HG03175 (cell line): ENCODE measurements around the gene RNF225.
A peak's percentile ranks its signal among the peaks of the same experiment; 100 is the strongest.

ENCODE experiments used
- ATAC-seq: cut with Tn5 transposase; IDR thresholded peaks from one replicate; pipeline ENCODE4 v1.9.1; 2021; ENCODE audit warnings: mild to moderate bottlenecking, moderate library complexity; ENCODE audit not compliant: unreplicated experiment

RNF225 gene

DNA sequence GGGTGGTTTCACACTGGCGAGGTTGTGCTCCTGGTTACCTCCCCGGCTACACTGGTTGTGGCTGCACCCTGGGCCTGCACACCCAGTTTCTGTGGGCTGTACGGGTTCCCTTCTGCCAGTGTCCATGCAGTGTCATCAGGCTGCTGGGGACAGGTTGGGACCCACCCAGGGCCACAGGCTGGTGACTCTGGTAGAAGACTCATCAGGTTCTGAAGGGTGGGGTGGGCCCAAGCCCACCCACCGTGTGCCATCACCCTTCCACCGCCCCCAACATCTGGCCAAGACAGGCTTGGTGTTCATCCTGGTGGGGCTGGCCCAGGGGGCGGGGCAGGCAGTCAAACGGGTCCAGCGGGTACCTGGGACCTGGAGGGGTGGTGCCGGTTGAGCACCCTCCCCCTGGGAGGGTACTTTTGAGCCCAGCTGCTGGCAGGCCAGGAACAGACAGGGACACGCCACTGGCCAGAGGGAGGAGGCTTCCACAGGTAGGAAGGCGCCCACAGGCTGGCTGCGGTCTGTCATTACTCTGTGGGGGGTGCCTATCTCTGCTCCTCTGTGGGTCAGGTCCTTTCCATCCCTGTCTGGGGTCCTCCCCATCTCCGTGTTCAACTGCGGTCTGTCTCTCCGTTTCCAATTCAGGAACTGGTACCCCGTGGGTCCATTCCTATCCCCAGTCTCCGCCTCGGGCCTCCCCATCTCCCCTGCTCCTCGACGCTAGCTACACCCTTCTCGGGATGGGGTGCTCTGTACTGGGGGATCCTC, at the start of gene RNF225:
Gene RNF225, plus strand, starts transcription at position 437 of the 759 bp plus-strand sequence. CDS start 434 bp downstream, outside the sequence.
- ATAC-seq = no peak

DNA sequence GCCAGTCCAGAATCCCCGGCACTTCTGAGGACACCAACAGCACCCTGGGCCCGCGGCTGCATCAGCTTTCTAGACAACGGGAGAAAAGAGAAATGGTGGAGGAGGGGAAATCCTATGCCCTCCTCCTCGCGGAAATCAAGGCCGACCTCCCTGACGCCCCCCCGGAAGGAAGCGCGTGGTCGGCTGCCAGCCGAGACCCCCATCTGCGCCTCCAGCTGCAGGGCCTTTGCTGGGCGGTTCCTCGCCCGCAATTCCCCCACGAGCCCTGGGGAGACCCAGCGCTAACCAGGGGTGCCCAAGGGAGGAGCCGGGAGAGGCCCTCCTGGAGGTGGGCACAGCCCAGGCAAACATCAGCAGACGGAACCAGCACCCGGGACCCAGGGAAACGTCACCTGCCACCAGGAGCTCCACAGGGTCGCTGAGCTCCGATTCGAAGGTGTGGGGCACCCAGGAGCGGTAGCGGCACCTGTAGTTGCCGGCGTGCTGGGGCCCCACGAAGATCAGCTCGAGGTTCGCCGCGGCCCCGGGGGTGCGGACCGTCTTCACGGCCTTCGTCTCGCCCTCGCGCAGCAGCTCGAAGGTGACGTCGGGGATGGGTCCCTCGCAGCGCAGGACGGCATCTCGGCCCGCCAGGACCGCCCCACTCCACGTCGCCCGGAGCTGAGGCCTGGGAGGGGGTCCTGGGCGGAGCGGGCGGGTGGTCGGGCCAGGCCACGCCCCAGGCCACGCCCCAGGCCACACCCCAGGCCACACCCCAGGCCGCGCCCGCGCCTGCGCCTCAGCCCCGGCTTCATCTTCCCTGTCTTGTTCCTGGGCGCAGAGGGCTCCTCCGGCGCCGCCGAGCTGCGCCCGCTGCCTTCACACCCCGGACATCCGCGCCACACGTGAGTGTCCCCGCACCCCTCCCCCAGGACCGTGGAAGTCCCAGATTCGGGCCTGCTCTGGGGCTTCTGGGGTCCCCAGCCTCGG, 48.2 kb upstream of the RNF225 start:
- ATAC-seq = peak; percentile 84

GRCh38 chr19:58348080-58348479, 47.4 kb upstream of the RNF225 start:
- ATAC-seq = peak; percentile 3

- ATAC-seq = no peak
Observed at GRCh38 chr19:58349590-58349989, 45.9 kb upstream of the RNF225 start.

DNA sequence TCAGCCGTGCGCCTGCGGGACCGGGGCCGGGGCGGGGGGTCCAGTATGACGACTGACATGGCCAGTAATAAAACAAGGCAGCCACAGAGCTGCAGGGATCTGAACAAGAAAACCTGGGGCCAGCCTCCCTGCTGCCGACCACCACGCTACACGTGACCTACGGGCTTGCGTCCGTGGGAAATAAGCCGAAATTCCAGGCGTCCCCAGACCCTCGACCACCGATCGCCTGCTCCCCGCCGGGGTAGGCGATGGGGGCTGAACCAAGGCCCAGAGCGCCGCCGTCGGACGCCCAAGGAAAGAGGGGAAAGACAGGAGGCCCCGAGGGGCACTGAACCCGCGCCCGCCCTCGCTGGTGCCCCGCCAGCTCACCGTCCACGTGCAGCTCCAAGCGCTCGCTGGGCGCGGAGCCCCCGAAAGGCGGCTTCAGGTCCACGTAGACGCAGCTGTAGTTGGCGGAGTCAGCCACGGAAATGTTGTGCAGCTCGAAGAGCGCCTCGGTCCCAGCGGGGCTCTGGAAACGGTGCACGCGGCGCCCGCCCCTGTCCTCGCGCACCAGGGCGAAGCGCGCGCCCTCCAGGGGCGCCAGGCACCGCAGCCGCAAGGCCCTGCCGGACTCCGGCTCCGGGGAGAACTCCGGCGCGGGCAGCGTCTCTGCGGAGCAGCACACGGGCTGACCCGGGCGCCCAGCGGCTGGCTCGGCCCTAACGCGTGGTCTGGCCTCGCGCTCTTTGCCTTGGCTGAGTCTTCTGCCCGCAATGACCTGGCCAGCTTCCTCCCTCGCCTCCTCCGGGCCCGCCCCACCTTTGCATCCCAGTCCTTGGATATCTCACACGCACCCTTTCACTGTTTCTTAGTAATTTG, 45.2 kb upstream of the RNF225 start:
- no peak for ATAC-seq

DNA sequence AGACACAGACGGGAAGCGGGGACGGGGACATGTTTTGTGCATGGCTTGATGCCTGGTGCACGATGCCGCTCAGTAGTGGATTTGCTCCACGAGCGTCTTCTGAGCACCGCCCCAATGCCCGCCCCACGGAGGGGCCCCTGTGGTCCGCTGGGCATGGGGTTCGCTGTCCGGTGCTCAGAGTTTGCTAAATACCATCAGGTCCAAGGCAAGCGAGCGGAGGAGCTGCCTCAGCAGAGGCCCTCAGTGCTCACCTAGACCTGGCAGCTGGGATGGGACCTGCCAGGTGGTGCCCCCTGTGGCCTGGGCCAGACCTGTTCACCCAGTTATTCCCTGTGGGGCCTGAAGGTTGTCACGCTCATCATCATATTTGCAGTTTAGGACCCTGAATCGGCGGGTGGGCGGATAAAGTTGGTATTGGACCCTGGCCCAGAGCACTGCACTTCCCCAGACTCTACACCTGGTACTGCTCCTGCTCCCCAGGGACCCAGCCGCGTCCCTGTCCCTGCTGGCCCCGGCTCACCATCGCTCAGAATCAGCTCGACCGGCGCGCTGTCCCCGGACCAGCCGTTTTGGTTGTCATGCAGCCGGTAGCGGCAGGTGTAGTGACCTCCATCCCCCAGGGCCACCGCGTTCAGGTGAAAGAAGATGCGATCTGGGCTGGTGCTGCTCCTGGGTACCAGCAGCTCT, 44.4 kb upstream of the RNF225 start:
- ATAC-seq = no peak

DNA sequence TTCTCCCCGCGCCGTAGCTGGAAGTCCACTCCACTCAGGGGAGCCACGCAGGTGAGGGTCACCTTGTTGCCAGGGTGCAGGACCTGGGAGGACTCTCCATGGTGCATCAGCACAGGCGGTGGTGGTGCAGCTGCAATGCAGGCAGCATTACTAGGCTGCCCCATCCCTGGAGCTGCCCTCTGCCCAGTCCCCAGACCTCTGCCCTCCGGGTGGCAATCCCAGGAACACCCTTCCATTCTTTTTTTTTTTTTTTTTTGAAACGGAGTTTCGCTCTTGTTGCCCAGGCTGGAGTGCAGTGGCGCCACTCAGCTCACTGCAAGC, 43.9 kb upstream of the RNF225 start:
- no peak for ATAC-seq

DNA sequence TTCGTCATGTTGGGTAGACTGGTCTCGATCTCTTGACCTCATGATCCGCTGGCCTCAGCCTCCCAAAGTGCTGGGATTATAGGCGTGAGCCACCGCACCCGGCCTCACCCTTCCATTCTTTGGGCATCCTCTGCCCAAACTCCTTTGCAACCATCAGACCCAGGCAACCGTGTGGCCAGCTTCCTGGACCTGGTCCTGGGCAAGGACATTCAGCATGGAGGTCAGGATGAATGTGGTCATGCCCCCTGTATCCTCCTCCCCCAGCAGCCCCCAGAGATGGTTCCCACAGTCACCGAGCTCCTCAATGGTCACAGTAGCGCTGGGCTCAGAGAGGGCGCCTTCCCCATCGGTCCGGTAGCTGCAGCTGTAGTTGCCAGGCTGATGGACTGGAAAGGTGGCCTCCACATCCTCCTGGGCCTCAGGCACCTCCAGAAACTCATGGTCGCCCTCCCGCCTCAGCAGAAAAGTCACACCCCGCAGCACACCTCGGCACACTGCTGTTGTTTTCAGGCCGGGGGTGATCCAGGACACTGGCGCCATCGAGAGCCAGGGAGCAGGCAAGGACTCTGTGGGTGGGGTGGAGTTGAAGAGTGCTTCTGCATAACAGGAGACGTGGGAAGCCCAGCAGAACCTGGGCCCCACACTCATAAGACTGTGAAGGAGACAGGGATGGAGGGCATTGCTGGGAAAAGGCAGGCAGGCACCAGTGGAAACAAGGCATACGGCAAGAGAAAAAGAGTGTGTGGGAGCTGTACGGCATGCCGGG, 43.3 kb upstream of the RNF225 start:
- ATAC-seq = no peak

- no peak for ATAC-seq
Observed at GRCh38 chr19:58352760-58353671, 42.4 kb upstream of the RNF225 start, which contains the start of gene A1BG. Gene A1BG, minus strand, starts transcription at chr19:58353492. Its CDS starts 55 bp downstream, at chr19:58353437.

GRCh38 chr19:58353717-58354477, 41.6 kb upstream of the RNF225 start:
- ATAC-seq = no peak

DNA sequence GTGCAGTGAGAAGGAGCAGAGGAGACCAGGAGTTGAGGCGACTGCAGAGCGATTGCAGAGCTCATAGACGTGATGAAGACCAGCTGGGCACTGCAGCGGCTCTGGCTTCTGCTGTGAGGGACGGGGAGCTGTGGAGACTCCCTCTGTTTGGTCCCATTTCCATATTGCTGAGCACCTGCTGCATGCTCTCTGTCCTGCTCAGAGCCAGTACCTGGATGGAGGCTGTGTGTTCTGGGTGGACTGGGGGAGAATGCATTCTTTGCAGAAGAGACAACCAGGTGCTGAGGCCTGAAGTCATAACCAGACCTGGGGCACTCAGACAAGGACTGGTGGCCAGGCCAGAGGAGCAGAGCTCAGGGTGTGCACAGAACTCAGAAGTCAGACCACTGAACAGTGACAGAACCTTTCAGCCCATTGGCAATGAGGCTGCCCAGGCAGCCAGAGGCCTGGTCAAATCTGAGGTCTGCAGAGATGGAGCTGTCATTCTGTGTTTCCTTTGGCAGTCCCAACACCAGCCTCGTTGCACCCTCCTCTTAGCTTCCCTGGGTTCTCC, 40.9 kb upstream of the RNF225 start:
- ATAC-seq = no peak

- ATAC-seq = no peak
Observed at GRCh38 chr19:58355215-58355796, 40.1 kb upstream of the RNF225 start.

- no peak for ATAC-seq
Observed at GRCh38 chr19:58355908-58356765, 39.3 kb upstream of the RNF225 start.

DNA sequence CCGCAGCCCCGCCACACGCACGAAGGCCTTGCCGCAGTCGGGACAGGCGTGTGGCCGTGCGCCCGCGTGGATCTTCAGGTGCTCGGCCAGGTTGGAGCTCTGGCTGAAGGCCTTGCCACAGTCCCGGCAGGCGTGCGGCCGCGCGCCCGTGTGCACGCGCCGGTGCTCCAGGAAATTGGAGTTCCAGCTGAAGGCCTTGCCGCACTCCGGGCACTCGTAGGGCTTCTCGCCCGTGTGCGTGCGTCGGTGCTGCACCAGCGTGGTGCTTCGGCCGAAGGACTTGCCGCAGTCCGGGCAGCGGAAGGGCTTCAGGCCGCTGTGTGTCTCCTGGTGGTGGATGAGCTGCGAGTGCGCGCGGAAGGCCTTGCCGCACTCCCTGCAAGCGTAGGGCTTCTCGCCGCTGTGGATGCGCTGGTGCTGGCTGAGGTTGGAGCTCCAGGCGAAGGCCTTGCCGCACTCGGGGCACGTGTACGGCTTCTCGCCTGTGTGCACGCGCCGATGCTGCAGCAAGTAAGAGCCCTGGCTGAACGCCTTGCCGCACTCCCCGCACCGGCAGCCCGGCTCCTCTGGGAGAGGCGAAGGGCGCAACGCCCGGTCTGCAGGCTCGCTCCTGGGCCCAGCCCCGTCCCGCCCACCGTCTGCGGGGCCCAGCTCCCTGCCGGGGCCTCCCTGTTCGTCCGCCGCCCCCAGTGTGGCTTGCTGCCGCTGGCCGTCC, 38.5 kb upstream of the RNF225 start:
- ATAC-seq = no peak

- ATAC-seq = no peak
Observed at GRCh38 chr19:58357481-58358145, 37.8 kb upstream of the RNF225 start.
